Right ventricle myocardium superior (tissue), 1 donor: ENCODE data around the gene KCNT1. TPM values are rescaled to one million over a fixed set of nuclear protein-coding genes. Genes with fewer than 3 reads are reported as not detected.

Experiments
- ATAC-seq: fragments of 200-7000 bp; cut with Tn5 transposase; one replicate; pipeline ENCODE4 v1.9.1; 2020; ENCODE audit warnings: mild to moderate bottlenecking; ENCODE audit not compliant: poor library complexity
- DNase-seq: peaks from one replicate; pipeline ENCODE4 v3.0.0-alpha.2; 2020
- intact Hi-C: fragments of 100-400 bp; cut with DNase I; formaldehyde crosslinking; loops from one replicate; pipeline ENCODE4 v1.11.2; 2022
- total RNA-seq: library from RNA; stranded (reverse); fragmentation: NEBNext Ultra II Directional; extraction: Animal tissue kit (Norgen Biotek cat#: 25700); gene quantifications from one replicate; pipeline ENCODE4 v1.2.1, GENCODE V29; 2021
- donor health status: DM: no; HTN: yes; CAD: no; lungs with severe emphysema.

KCNT1 gene
- total RNA-seq, 1 donor from 2014 or later = 3.9 TPM

DNA sequence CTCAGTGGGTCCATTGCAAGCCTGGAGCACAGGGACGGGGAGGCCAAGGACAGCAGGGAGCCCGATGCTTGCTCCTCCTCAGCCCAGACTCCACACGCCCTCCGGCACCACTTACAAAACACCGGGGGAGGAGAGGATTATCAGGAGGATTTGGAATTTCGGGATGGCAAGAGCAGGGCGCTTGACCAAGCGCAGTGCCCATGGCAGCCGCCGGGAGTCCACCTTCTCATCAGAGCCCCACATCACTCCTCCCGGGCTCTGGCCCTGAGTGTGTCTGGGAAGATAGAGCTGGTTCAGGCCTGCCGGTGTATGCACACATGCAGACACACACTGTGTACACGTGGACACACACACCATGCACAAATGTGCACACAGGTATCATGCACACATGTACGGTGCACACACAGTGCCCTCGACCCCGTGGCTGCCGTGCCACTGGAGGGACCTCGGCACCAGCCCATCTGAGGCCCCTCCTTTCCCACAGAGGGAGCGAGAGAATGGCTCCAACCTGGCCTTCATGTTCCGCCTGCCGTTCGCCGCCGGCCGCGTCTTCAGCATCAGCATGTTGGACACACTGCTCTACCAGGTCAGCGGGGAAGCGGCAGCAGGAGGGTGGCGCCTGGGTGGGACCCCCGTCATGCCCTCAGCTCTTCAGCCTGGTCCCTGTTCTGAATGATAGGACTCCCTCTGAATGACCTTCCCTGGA lies 81.7 kb downstream of the KCNT1 start:
- intact Hi-C loops = no loop called here
- ATAC-seq (no peak), DNase-seq (no peak)

DNA sequence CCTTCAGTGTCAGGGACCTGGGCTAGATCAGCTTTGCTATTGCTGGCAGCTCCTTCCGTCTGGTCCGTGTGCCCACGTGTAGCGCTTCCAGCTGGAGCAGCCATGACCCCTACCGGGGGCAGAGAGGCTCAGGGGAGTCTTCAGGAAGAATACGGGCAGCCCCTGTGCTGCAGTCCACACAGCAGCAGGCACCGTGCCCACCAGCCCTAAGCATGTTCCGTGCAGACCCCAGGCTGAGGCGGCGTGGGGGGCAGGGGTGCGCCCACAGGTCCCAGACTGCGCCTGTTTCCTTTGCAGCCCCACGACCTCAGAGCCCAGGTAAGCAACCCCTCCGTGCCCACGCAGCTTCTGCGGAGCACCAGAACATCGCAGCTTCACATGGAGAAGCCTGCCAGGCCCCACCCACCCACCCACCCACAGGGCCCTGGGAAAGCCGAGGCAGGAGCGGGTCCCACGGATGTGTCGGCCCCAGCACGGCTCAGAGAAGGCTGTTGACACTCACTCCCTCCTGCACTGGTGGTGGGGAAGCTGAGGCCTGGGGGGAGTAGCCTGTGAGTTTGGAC lies 83.1 kb downstream of the KCNT1 start:
- intact Hi-C loops = no loop called here
- DNase-seq = no peak
- ATAC-seq = no peak

DNA sequence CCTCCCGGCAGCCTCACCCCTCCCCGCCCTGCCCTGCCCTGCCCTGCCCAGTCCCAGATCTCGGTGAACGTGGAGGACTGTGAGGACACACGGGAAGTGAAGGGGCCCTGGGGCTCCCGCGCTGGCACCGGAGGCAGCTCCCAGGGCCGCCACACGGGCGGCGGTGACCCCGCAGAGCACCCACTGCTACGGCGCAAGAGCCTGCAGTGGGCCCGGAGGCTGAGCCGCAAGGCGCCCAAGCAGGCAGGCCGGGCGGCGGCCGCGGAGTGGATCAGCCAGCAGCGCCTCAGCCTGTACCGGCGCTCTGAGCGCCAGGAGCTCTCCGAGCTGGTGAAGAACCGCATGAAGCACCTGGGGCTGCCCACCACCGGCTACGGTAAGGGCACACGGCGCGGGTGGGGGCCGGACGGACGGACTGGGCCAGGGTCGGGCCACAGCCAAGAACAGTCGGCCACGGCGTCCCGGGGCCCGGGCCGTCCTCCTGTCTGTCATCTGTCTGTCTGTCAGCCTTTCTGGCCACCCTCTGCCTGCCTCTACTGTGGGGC lies 84.2 kb downstream of the KCNT1 start:
- ATAC-seq (no peak), DNase-seq (no peak)
- intact Hi-C loops = no loop called here

DNA sequence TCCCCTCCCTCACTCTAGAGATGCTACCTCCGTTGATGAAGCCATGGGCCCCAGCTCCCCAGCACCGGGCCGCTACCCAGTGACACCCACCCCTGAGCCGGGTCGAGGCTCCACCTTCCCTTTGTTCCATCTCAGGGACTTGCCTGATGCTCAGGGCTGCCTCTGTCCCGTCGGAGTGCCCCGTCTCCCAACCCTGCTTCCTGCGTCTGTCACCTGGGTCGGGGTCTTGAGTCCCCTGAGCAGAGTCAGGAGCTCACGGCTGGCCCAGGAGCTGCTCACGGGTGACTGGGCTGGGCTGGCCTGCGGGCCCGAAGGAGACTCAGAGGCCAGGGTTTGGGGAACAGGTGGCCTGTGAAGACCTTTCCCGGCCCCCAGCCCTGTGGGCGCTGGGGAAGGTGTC lies 85.3 kb downstream of the KCNT1 start:
- intact Hi-C loops = no loop called here
- DNase-seq = no peak
- no peak for ATAC-seq

DNA sequence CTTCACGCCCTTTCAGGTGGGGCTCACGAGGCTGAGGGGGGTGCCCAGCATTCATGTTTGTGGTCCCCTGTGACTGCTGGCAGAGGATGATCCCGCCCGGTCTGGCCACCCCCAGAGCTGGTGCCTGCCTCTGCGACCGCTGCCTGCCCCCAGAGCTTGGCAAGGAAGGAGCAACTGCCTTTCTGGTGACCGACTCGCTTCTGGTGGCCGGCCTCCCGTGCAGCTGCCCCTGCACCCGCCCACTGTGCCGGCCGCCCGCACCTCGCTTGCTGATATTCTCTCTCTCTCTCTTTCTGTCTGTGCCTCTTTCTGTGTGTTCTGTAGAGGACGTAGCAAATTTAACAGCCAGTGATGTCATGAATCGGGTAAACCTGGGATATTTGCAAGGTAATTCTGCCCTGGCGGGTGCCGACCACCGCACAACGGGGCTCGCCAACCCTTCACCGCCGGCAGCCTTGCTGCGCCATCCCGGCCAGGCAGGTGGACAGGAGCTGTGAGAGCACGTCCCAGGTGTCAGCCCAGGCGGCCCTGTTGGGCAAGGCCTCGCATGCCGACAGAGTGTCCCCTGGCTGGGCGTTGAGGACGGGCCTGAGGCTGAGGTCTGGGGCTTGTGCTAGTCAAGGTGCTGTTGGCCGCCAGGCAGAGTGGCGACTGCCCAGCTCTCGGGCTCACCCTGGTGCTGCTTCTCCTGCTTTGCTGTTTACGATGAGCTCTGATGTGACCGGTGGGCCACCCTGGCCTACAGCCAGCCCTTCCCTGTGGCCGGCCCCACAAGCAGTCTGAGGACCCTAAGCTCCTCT lies 86.0 kb downstream of the KCNT1 start:
- ATAC-seq (no peak), DNase-seq (no peak)
- intact Hi-C loops = no loop called here

DNA sequence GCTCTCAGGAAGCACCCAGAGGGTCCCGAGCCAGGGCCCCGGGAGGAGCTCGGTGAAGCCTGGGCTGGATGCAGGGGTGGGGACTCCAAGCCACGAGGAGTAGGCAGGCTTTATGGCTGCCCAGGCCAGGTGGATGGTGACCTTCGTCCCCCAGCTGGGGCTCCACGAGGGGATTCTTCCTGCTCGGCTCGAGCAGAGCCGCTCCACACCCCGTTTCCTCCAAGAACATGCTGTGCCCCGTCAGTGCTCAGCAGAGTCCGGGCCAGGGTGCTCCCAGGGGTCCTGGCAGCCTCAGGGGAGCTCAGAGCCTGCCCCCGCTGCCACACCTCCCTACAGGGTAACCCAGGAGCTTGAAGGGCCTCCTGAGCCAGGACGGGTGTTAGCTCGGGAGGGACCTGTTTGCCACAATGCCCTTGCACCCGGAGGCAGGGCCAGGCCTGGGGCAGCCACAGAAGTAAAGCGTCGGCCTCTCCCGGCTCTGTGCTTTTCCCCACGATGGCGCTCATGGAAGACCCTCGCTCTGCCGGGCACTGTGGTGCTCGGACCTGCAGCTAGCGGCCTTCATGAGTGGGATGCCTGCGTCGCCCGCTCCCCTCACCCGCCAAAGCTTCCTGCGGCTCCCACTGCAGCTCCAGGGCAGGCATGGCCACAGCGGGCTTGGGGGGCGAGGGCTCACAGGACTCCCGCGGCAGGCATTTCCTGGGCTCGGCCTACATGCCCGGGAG lies 86.8 kb downstream of the KCNT1 start:
- no peak for ATAC-seq
- intact Hi-C loops = no loop called here
- no peak for DNase-seq

DNA sequence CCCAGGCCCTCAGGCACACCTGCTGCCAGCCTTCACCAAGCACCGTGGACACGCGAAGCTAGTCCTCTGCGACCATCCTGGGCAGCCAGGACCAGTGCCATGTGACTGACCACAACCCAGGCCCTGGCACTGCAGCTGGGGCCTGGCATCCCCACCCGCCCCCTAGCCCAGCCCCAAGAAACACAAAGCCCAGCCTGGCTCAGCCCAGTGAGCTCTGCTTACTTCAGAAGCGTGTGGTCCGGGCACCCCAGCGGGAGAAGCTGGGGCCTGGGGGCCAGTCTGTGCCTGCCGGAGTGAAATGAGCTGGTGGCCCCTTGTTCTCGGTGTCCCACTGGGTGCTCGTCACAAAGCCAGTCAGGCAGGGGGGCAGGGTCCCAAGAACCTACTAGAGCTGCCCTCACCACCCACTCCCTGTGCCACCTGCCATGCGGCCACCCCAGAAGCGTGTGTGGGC lies 87.9 kb downstream of the KCNT1 start:
- intact Hi-C loops = loop anchor here (10.0 kb wide), 1 partner anchor 335 kb away; no protein-coding TSS in a partner anchor

DNA sequence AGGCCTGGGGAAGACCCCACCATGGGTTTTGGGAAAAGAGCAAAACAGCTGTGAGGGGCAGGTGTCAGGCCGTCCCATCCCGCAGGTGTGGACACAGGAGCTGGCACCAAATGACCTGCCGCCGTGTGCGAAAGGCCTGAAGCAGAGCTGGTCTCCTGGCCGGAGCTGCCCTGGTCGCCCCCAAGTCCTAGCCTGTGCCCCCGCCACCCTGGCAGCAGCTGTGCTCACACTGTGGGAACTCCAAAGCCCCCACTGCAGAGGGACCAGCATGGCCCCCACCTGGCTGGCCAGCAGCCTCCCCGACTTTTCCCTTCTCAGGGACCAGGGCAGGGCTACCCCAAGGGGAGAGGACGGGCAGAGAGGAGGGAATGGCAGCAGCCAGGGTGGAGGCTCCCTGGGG lies 88.4 kb downstream of the KCNT1 start:
- no peak for DNase-seq
- intact Hi-C loops = loop anchor here (10.0 kb wide), 1 partner anchor 334 kb away; no protein-coding TSS in a partner anchor
- ATAC-seq = no peak

More for the DNA sequence above, 87.9 kb downstream of the KCNT1 start:
- no peak for ATAC-seq
- DNase-seq = no peak

DNA sequence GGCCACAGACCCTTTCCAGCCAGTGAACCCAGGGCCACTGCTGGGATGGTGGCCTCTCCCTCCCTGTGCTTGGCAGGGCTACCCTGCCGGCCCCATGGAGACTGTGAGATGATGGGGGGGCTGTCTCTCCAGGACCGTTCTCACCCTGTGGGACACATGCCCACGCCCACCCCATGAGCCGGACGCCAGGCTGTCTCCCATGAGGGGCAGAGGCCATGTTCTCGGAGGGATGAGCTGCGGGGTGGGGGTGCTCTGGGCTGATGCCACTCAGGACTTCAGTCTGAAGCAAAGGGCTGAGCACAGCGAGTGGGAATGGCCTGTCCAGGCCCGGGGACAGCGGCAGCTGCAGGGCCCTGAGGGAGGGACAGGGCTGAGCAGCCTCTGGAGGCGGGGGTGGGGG lies 88.9 kb downstream of the KCNT1 start:
- no peak for ATAC-seq
- intact Hi-C loops = loop anchor here (10.0 kb wide), 1 partner anchor 334 kb away; no protein-coding TSS in a partner anchor
- DNase-seq = no peak

DNA sequence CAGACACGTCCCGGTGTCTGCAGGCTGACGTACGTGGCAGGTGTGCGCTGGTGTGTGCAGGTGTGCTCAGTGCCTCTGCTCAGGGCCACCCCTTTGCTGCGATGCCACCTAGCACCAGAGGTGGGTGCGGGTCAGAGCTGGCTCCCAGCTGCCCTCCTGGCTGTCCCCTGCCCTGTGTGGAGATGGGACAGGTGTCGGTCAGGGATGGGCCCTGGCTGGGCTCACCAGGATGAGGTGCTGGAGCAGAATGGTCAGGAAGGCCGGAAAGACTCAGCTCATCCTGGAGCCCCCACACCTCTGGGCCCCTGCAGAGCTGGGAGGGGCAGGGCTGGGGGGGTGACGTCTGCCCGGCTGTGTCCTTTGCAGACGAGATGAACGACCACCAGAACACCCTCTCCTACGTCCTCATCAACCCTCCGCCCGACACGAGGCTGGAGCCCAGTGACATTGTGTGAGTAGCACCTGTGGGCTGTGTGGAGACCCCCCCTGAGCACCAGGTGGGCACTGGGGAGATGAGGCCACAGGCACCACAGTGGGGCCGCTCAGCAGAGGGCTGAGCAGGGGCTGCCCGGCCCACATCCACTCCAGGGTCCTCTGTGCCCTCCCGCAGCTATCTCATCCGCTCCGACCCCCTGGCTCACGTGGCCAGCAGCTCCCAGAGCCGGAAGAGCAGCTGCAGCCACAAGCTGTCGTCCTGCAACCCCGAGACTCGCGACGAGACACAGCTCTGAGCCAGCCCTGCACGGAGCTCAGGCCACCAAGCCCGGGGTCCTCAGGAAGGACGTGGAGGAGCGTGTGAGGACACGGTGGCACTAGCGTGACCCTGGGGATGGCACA lies 89.7 kb downstream of the KCNT1 start:
- intact Hi-C loops = loop anchor here (10.0 kb wide), 1 partner anchor 333 kb away; no protein-coding TSS in a partner anchor
- ATAC-seq (no peak), DNase-seq (no peak)

DNA sequence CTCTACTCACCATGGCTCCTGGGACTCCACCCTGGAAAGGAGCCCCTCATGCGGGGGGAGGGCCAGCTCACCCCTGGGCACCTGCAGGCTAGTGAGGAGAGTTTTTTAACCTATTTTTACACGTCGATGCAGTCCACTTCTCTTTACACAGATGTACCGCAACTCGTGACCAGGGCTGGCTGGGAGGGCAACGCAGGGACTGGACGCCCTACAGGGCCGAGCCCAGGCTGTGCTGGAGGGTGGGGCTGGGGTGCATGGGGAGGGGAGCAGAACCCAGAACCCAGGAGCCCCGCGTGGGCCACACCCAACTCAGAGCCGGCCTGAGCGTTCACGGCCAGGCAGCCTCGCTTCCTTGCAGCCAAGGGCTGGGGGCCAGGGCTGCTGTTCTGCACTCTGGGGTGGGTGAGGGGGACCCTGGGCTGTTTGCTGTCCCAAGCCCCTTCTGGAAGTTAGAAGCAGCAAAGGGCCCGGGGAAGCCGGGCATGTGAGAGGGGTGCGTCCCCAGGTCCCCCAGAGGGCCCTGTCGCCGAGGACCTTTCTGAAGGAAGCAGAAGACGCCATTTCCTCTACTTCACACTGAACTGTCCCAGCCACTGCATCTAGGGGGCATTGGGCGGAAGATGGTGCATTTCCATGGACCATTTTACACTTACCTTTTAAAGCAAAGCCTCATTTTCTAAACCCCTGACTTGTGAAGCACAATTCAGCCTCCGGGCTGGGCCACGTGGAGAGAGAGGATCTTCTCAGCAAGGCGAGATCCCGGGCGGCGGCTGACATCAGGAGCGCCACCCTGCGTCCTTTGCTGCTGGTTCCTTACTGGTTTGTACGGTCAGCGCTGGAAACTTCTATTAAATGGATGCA lies 90.5 kb downstream of the KCNT1 start:
- ATAC-seq (no peak), DNase-seq (no peak)

DNA sequence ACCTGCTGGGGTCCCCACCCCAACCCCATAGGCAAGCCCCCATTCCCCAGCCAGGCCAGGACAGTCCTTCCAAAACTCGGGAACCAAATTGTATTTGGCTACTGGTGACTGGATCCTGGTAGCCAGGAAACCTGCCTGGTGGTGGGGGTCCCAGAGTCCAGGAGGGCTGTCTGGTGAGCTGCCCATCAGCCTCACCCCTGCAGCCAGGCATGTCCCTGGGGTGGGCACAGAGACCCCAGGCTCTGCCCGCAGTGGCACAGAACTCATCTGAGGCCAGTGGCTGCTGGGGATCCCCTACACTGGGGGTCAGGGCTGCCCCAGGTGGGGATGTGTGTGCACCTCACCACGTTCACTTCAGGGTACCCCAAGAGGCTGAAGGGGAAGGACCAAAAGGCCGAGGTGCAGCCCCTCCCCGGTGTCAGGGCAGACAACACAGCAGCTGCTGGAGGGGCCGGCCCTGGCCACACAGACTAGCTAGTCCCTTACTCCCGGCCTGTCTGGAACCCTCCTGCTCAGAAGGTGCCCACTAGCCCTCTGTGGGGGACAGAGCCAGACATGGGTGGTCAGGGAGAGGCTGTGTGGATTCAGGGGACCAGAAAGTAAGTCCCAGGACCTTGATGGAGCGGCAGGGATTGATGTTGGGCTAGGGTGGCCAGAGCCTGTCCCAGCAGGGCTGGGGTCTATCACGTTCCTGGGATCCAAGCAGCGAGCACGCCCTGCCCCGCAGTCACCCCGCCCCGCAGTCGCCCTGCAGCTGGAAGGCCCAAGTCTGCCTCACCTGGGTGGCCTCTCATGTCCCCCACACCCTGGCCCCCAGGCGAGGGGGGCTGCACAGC lies 91.5 kb downstream of the KCNT1 start:
- intact Hi-C loops = loop anchor here (10.0 kb wide), 1 partner anchor 331 kb away; no protein-coding TSS in a partner anchor
- no peak for DNase-seq
- no peak for ATAC-seq

More for the DNA sequence above, 90.5 kb downstream of the KCNT1 start:
- intact Hi-C loops = loop anchor here (10.0 kb wide), 1 partner anchor 332 kb away; no protein-coding TSS in a partner anchor

DNA sequence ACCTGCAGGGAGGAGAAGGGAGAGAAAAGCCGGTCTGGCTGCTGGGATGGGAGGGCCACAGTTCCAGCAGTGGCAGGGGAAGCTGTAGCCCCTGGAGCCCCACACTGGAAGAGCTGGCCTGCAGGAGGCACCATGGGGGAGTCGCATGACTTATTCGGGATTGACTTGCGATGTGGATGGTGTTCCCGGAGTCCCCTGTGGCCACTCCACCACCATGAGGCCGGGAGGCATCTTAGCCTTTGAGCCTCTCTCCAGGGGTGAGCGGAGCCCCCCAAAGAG lies 92.0 kb downstream of the KCNT1 start:
- ATAC-seq = no peak
- intact Hi-C loops = loop anchor here (10.0 kb wide), 1 partner anchor 331 kb away; no protein-coding TSS in a partner anchor
- no peak for DNase-seq

DNA sequence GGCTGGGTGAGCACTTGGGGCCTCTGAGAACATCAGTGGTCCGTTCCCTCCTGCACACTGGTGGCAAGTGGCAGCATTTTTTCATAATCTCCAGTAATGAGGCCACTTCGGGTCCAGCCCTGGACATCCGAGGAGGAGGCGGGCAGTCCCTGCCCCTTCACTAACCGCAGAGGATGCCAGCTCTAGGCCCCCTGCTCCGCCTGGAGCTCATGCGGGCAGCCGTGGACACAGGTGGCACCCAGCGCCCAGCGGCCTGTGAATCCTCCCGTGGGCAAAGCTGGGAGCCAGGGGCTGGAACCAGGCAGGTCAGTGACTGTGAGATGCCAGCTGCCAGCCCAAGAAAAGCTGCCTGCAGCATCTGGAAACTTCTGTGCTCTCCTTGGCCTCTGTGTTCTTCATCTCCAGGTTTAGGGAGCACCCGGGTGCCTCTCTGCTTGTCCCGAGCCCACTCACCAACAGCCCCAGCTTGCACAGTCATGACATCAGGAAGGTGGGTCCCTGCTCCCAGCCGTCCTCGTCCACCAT lies 92.4 kb downstream of the KCNT1 start:
- DNase-seq = no peak
- ATAC-seq = no peak
- intact Hi-C loops = loop anchor here (10.0 kb wide), 1 partner anchor 330 kb away; no protein-coding TSS in a partner anchor

DNA sequence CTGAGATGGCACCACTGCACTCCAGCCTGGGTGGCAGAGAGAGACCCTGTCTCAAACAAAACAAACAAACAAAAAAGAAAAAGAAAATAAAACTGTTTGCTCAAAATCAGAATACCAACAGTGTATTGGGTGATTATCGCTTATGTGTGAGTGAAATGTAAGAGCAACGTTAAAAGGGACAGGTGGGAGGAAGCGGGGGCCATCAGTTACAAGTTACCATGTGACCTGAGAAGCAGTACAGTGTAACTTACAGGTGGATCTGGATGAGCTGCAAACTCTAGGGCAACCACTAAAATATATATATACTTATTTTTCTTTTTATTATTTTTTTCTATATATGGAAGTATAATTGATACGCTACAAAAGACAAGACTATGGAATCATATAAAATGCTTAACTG lies 93.4 kb downstream of the KCNT1 start:
- DNase-seq = no peak
- intact Hi-C loops = loop anchor here (10.0 kb wide), 1 partner anchor 329 kb away; no protein-coding TSS in a partner anchor
- ATAC-seq = no peak
